ENCODE data around the gene INTS4.
"Not testable (repeated sequence)": the region's sequence is repeated elsewhere in the genome, so short reads cannot be mapped to it uniquely, and the experiment has no call there.

Gene INTS4

GRCh38 chr11:78022397-78023396, 28.2 kb upstream of the INTS4 start, which contains the start of gene KCTD14:
Gene KCTD14, minus strand, starts transcription at chr11:78023276. Its CDS starts 27 bp downstream, at chr11:78023249.
- no peak for DNase-seq (ENCODE audit: low spot score)

GRCh38 chr11:78021611-78022010, 27.1 kb upstream of the INTS4 start:
- DNase-seq (ENCODE audit: low spot score): no peak

GRCh38 chr11:78020246-78020645, 25.8 kb upstream of the INTS4 start:
- no peak for DNase-seq (ENCODE audit: low spot score)

- no peak for DNase-seq (ENCODE audit: low spot score)
Observed at GRCh38 chr11:78019808-78020207, 25.3 kb upstream of the INTS4 start.

- DNase-seq (ENCODE audit: low spot score): no peak
Observed at GRCh38 chr11:78015878-78016277, 21.4 kb upstream of the INTS4 start.

- DNase-seq (ENCODE audit: low spot score): not testable (repeated sequence)
Observed at GRCh38 chr11:78014937-78015520, 20.6 kb upstream of the INTS4 start.

GRCh38 chr11:78011301-78011700, 16.8 kb upstream of the INTS4 start:
- no peak for DNase-seq (ENCODE audit: low spot score)

GRCh38 chr11:78010755-78011154, 16.3 kb upstream of the INTS4 start:
- no peak for DNase-seq (ENCODE audit: low spot score)

- no peak for DNase-seq (ENCODE audit: low spot score)
Observed at GRCh38 chr11:78010304-78010703, 15.8 kb upstream of the INTS4 start.

- no peak for DNase-seq (ENCODE audit: low spot score)
Observed at GRCh38 chr11:78009062-78009461, 14.6 kb upstream of the INTS4 start.

- DNase-seq (ENCODE audit: low spot score): peak; percentile 69
Observed at GRCh38 chr11:78000193-78000592, 5.7 kb upstream of the INTS4 start.

- no peak for DNase-seq (ENCODE audit: low spot score)
Observed at GRCh38 chr11:77999446-78000030, 5.1 kb upstream of the INTS4 start.

- no peak for DNase-seq (ENCODE audit: low spot score)
Observed at GRCh38 chr11:77993902-77994301, 566 bp downstream of the INTS4 start.

- DNase-seq (ENCODE audit: low spot score): no peak
Observed at GRCh38 chr11:77990981-77991380, 3.5 kb downstream of the INTS4 start.

GRCh38 chr11:77986456-77986855, 8.0 kb downstream of the INTS4 start:
- not testable (repeated sequence) for DNase-seq (ENCODE audit: low spot score)

- DNase-seq (ENCODE audit: low spot score): peak; percentile 47
Observed at GRCh38 chr11:77981346-77981947, 13.0 kb downstream of the INTS4 start.

GRCh38 chr11:77968337-77968736, 26.1 kb downstream of the INTS4 start:
- DNase-seq (ENCODE audit: low spot score): no peak

- DNase-seq (ENCODE audit: low spot score): no peak
Observed at GRCh38 chr11:77967753-77968152, 26.7 kb downstream of the INTS4 start.

GRCh38 chr11:77967121-77967520, 27.3 kb downstream of the INTS4 start:
- no peak for DNase-seq (ENCODE audit: low spot score)

- peak; percentile 16 for DNase-seq (ENCODE audit: low spot score)
Observed at GRCh38 chr11:77966338-77966737, 28.1 kb downstream of the INTS4 start.

- DNase-seq (ENCODE audit: low spot score): no peak
Observed at GRCh38 chr11:77959434-77959833, 35.0 kb downstream of the INTS4 start.

GRCh38 chr11:77958583-77959177, 35.8 kb downstream of the INTS4 start:
- not testable (repeated sequence) for DNase-seq (ENCODE audit: low spot score)

Data from globus pallidus (tissue), 1 donor.